Right forelimb (tissue), 1 donor: ENCODE data around the gene RAB18.
"Not testable (repeated sequence)": the region's sequence is repeated elsewhere in the genome, so short reads cannot be mapped to it uniquely, and the experiment has no call there.

Experiments used
- DNase-seq: peaks from one replicate; pipeline ENCODE4 v3.0.0-alpha.2; 2018

RAB18 gene

GRCh38 chr10:27505537-27505936, 1.4 kb downstream of the RAB18 start:
- DNase-seq: not testable (repeated sequence)

DNA sequence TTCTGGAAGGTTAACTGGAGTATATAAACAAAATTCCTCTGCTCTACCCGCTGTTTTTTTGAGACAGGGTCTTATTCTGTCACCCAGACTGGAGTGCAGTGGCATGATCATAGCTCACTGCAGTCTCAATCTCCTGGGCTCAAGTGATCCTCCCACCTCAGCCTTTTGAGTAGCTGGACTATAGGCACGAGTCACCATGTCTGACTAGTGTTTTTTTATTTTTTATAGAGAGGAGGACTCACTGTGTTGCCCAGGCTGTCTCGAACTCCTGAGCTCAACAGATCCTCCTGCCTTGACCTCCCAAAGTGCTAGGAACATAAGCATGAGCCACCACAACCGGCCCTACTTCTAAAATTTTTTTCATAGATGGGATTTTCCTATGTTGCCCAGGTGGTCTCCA, 2.2 kb downstream of the RAB18 start:
- no peak for DNase-seq

DNA sequence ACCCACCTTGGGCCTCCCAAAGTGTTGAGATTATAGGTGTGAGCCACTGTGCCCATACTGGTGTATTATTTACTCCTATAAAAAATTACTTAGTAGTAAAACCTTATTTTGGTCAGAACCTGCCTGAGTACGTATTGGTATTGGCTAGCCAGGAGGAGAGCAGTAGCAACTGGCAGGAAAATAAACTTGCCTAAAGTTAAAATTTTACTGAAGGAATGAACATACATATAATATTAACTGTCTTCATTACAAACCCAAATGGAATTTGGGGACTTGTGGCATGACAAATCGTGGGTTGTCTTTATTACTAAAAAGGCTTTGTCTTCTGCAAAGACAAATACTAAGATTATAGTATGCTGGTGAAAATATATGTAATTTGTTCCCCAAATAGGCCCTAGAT, 8.4 kb downstream of the RAB18 start:
- no peak for DNase-seq

- DNase-seq: no peak
These were observed 9.5 kb downstream of the RAB18 start for GRCh38 chr10:27513451-27514191.

- no peak for DNase-seq
These were observed 10.1 kb downstream of the RAB18 start for GRCh38 chr10:27514243-27514642.

GRCh38 chr10:27518261-27518660, 14.2 kb downstream of the RAB18 start:
- DNase-seq: no peak

GRCh38 chr10:27525819-27526218, 21.7 kb downstream of the RAB18 start:
- DNase-seq: no peak

DNA sequence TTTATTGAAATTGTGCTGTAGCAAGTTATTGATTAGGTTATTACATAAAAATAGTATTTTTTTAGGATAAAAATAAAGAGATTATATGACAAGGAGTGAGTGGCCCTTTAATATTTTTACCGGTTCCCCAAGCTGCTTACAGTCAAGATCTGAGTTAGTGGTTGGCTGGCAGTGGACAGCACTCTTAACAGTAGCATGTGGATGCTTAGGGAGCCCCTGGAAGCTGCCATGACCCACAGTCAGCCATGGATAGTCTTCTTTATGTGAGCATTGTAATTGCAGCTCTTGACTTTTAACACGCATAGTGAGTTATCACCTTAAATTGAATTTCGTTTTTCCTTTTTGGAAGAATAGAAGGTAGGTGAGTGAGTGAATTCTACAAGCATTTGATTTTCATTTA, 22.1 kb downstream of the RAB18 start:
- no peak for DNase-seq

GRCh38 chr10:27527666-27528295, 23.7 kb downstream of the RAB18 start:
- no peak for DNase-seq

DNA sequence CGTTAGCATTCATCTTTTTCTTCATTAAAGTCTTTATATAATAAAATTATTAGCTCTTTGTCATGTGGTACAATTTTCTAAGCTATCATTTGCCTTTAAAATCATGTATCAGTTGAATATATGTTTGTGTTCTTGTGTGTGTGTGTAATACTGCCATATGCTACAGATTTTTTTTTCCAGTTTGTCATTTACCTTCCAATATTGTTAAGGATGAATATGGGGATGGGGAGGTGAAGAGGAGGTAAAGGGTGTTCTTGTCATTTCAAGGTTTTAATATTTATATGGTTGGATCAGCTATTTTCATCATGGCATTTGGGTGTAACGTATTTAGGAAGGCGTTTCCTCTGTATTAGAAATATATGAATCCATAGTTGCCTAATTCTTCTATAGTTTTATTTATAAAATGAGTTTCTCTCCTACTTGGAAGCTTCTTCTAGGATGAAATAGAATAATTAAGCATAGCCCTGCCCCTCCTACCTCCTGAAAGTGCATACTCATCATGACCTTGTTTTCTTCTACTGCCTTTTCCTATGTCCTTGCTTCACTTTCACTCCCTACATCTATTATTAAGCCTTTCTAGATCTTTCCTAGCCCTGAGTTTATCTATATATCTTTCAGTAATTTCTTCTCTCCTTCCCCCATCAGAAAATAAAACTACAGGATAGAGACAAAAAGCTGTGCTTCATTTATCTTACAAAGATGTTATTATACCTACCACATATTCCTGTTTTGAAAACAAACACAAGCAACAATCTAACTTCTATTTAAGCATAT, 25.1 kb downstream of the RAB18 start:
- DNase-seq: no peak

GRCh38 chr10:27530477-27530876, 26.4 kb downstream of the RAB18 start:
- DNase-seq: no peak

DNA sequence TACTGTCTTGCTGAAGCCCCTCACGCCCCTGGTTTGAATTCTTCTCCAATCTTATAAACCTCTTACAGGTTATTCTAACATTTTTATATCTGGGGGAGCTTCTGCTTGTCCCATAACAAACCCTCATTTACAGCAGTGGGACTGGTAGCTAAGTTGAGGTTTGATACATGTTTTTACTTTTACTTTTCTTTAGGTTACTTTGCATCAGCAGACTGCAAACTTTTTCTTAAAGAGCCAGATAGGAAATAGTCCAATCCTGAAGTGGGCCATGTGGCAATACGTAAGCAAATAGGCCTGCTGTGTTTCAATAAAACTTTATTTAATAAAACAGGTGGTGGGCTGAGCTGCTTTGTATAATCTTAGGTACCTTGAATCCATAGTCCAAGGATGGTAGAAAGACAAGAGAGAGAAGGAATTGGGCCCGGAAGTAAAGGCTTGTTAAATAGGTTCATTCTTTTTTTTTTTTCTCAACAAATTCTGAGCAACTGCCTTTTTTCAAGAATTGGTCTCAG, 27.3 kb downstream of the RAB18 start:
- no peak for DNase-seq

- DNase-seq: no peak
These were observed 30.1 kb downstream of the RAB18 start for GRCh38 chr10:27534161-27534700.

GRCh38 chr10:27535317-27535716, 31.2 kb downstream of the RAB18 start:
- DNase-seq: no peak

GRCh38 chr10:27536437-27536836, 32.3 kb downstream of the RAB18 start:
- DNase-seq: no peak

GRCh38 chr10:27537166-27537565, 33.1 kb downstream of the RAB18 start:
- no peak for DNase-seq

GRCh38 chr10:27537787-27538186, 33.7 kb downstream of the RAB18 start:
- DNase-seq: no peak

- no peak for DNase-seq
These were observed 36.6 kb downstream of the RAB18 start for GRCh38 chr10:27540672-27541071.

DNA sequence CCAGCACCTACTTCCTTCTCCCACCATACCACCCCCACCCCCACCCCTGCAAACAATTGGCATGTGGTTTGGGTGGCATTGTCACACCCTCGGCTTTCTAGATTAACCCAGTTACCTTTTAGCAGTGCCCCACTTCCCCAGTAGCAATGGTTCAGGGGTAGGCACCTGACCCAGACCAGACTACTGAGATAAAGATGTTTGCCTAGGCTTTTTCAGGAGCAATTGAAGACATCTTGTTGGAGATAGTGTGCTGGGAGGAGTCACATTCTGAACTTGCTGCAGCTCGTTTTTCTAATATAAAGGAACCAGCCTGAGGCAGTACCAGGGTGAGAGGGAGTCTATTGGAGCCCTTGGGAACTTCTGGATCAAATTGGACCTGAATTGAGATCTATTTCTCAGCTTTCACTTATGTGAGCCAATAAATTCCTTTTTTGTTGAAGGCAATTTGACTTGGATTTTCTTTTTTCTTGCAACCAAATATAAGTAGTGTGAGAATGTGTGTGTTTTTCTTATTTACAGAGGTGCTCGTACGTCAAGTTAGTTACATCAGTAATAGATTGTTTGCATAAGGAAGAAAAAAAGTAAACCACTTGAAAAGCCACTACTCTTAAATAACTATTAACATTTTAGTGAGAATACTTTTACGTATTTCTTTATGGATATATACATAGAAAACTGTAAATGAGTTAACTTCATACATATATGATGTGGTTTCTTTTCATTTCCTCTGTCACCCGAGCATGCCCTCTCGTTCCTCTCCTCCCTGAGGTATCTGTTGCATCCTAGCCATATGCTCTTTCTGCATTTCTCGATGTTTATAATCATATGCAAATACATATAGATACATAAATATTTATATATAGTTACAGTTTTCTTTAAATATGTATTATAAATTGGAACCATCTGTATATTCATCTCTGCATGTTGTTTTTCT, 38.0 kb downstream of the RAB18 start:
- no peak for DNase-seq

DNA sequence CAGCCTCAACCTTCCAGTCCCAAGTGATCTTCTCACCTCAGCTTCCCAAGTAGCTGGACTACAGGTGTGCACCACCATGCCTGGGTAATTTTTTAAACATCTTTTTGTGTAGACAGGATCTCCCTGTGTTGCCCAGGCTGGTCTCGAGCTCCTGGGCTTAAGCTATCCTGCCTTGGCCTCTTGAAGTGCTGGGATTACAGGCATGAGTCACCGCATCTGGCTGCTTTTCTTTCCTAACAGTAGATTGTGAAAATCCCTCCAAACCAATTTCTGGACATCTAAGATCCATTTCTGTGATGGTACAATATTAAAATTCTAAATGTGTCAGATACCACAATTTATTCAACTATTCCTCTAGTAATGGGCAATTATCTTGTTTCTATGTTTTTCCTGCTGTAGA, 38.7 kb downstream of the RAB18 start:
- no peak for DNase-seq

GRCh38 chr10:27547047-27547446, 42.9 kb downstream of the RAB18 start:
- no peak for DNase-seq

- DNase-seq: no peak
These were observed 43.4 kb downstream of the RAB18 start for GRCh38 chr10:27547482-27547881.
